GM21576 (cell line): ENCODE data around the gene CD81.

Source experiments
- ATAC-seq: cut with Tn5 transposase; IDR thresholded peaks from one replicate; pipeline ENCODE4 v1.9.1; 2021; ENCODE audit warnings: mild to moderate bottlenecking, moderate library complexity; ENCODE audit not compliant: unreplicated experiment

Gene CD81

GRCh38 chr11:2388431-2389376 is 11.6 kb downstream of the CD81 start:
- ATAC-seq, result no peak

GRCh38 chr11:2389377-2390026 is 12.4 kb downstream of the CD81 start:
- ATAC-seq, result no peak

- no peak for ATAC-seq
Measured at GRCh38 chr11:2390091-2390724, 13.1 kb downstream of the CD81 start.

GRCh38 chr11:2390725-2391151 is 13.6 kb downstream of the CD81 start:
- no peak for ATAC-seq

GRCh38 chr11:2391181-2391975 is 14.3 kb downstream of the CD81 start:
- ATAC-seq, result no peak

GRCh38 chr11:2392241-2392959 is 15.3 kb downstream of the CD81 start:
- ATAC-seq, result no peak

- ATAC-seq, result no peak
Measured at GRCh38 chr11:2393111-2393868, 16.2 kb downstream of the CD81 start.

GRCh38 chr11:2393941-2394817 is 17.1 kb downstream of the CD81 start:
- no peak for ATAC-seq

GRCh38 chr11:2394818-2395105 is 17.7 kb downstream of the CD81 start:
- ATAC-seq, result no peak

- ATAC-seq, result no peak
Measured at GRCh38 chr11:2395211-2395730, 18.2 kb downstream of the CD81 start.

GRCh38 chr11:2395856-2396255 is 18.7 kb downstream of the CD81 start:
- no peak for ATAC-seq

GRCh38 chr11:2396471-2396870 is 19.4 kb downstream of the CD81 start:
- no peak for ATAC-seq

GRCh38 chr11:2397005-2397404 is 19.9 kb downstream of the CD81 start:
- no peak for ATAC-seq

- no peak for ATAC-seq
Measured at GRCh38 chr11:2398664-2399355, 21.7 kb downstream of the CD81 start.

GRCh38 chr11:2399488-2400068 is 22.5 kb downstream of the CD81 start:
- ATAC-seq, result no peak

GRCh38 chr11:2400069-2400761 is 23.1 kb downstream of the CD81 start, which contains the start of gene TSSC4:
TSSC4 (plus strand) TSS chr11:2400750; CDS start chr11:2402634, 1,884 bp downstream.
- peak; percentile 77 for ATAC-seq
